HG02870 (cell line): Measurements from ENCODE around the gene SLC38A11.
"Not testable (repeated sequence)": the region's sequence is repeated elsewhere in the genome, so short reads cannot be mapped to it uniquely, and the experiment has no call there.

Source experiments
- ATAC-seq: cut with Tn5 transposase; IDR thresholded peaks from one replicate; pipeline ENCODE4 v1.9.1; 2021; ENCODE audit warnings: mild to moderate bottlenecking, moderate library complexity; ENCODE audit not compliant: unreplicated experiment

Gene SLC38A11

GRCh38 chr2:164881524-164881923 lies 73.8 kb downstream of the SLC38A11 start:
- ATAC-seq = no peak

DNA sequence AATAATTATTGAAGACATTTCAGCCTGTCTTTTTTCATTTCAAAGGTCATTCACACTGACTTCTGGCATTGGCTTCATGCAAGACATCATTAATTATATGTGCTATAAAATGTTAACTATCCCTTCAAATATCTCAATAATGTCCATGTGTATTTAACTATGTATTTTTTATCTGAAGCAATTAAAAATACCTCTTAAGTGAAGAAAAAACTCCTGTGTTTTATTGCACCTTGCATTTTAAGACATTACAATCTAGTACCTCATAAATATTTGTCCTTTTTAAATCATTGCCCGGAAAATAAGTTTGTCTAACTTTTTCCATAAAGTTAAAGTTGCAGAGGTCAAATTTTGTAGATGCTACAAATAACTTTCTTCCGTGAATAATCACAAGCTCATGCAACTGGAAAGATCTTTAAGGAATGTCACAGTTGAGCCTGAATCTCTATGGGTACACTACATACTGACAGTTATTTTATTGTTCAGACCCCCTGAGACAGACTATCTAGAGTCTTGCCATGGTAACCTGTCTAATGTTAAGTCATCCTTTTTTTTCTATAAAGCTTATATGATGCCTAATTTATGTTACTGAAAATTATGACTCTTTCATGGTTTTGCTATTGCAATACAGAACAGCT lies 75.3 kb downstream of the SLC38A11 start:
- ATAC-seq = no peak

DNA sequence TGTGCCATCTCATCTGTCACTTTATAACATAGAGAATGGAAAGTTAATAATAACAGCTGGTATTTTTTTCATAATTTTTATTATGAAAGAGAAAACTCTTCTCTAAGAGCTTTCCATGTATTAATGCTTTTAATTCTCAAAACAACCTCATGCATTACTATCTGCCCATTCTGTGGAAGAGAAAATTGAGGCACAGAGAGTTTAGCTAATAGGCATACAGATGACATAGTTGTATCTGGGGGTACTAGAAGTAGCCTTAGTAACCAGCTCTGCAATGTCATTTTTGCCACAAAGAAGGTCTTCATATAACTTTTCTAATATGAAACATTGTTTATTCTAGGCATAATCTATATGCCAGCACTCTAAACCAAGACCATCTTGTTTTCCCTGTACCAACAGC lies 77.4 kb downstream of the SLC38A11 start:
- no peak for ATAC-seq

GRCh38 chr2:164877169-164877568 lies 78.2 kb downstream of the SLC38A11 start:
- no peak for ATAC-seq

DNA sequence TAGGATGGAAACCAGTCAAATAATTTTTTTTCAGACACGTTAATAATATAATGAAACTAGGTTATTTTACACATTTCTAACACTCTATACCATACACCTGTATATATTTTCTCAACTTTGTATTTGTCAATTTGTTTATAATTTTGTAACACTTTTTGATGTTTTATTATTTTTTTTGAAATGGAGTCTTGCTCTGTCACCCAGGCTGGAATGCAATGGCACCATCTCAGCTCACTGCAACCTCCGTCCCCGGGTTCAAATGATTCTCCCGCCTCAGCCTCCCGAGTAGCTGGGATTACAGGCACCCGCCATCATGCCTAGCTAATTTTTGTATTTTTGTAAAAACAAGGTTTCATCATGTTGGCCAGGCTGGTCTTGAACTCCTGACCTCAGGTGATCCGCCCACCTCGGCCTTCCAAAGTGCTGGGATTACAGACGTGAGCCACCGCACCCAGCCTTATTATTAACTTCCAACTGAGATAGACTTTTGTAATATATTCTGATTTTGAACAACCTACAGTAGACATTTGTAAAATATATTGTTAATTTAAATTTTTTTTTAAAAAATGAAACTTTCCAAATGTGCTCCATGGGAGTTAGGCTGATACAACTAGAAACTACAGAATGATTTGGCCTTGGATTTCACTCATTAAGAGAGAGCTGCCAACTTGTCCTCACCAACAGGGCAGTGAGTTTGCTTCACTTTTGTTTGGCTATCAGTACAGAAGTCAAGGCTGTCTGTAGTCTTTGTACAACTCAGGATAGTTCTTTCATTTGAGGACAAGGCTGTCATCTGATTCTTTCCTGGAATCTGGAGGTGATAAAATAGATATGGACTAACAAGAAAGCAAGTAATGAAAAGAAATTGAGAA lies 79.8 kb downstream of the SLC38A11 start:
- no peak for ATAC-seq

DNA sequence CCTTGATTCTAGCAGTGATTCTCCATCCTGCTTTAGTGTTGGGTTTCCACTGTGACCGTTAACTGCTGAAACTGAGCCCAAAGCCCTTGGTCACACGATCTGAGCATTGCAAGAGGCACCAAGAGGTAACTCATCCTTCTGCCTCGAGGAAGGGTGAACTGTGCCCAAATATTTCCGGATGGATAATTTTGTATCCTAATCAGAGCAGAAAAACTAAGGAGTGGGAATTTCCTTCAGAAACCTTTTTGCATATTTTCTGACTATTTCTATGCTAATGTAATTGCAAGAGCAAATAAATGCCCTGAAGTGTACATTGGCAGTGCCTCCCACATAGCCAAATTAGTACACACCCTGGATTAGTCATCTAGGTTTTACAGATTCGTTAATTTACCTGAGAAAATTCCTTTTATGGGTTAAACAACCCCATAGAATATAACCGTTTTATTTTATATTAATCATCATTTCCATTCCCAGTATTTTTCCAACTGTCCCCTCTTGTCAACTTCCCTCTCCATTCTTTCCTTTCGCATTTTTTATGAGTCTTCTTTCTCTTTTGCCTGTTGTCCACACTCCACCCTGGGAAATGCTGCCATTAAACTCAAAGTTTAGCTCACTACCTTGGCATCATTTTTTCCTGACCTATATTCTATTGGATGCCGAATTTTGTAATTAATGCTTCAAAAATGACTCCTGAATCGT lies 82.0 kb downstream of the SLC38A11 start:
- no peak for ATAC-seq

- ATAC-seq = no peak
Measured at GRCh38 chr2:164871404-164871803, 83.9 kb downstream of the SLC38A11 start.

- ATAC-seq = no peak
Measured at GRCh38 chr2:164869420-164869772, 85.9 kb downstream of the SLC38A11 start.

DNA sequence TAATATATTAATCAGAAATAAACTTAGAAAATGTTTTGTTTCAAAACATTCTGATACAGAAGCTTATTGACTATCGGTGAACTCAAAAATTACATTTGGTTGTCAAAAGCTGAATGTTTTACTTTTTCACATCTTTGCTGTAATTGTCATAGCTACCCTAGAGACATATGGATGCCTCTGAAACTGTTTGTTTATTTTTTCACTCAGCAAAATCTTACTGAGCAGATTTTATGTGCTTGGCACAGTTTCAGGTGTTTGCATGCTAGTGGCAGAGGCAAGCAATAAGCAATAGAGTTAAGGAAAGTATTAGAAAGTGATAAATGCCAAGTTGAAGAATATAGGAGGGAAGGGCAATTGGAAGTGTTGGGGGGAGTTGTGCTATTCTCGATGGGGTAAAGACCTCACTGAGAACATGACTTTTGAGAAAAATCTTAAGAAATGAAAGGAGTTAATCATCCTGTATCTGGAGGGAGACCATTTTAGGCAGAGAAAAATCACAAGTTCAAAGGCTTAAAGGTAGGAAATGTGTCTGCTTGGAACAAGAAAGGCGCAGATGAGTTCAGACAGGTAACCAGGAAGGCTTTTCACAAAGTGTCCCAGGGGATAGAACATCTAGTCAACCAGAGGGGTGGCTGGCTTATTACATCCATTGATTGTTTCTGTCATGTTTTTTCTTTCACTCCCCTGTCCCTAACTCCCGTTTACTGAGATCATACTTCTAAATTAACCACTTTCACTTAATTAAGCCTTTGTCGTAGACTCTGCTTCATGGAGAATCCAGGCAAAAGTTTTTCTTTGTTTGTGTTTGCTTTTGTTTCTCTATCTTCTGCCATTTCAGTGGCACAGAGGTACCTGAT lies 86.5 kb downstream of the SLC38A11 start:
- ATAC-seq = no peak

- no peak for ATAC-seq
Measured at GRCh38 chr2:164867779-164868397, 87.4 kb downstream of the SLC38A11 start.

DNA sequence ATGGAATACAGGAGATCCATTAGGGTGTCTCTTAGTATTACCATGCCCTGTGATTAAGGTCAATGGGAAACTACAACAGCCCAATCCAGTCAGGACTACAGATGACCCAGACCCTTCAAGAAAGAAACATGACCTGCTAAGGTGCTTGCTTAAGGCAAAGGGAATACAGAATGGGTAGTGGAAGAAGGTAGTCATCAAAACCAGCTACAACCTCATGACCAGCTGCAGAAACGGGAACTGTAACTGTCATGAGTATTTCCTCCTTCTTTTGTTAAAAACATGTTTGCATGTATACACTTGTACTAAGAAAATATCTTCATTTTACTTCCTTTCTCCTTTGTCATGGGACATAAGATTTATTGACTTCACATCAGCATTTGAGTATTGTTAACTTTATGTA lies 88.9 kb downstream of the SLC38A11 start:
- not testable (repeated sequence) for ATAC-seq

DNA sequence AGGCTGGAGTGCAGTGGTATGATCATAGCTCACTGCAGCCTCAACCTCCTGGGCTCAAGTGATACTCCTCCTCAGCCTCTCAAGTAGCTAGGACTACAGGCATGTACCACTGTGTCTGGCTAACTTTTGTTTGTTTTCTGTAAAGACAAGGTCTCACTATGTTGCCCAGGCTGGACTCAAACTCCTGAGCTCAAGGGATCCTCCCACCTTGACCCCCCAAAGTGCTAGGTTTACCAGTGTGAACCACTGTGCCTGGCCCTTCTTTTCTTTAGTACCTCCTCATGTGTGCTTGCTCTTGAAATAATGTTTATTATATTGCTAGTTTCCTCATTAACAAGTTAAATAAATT lies 94.7 kb downstream of the SLC38A11 start:
- ATAC-seq = no peak

GRCh38 chr2:164859906-164860693 lies 95.2 kb downstream of the SLC38A11 start:
- not testable (repeated sequence) for ATAC-seq

- no peak for ATAC-seq
Measured at GRCh38 chr2:164859251-164859818, 96.0 kb downstream of the SLC38A11 start.

GRCh38 chr2:164852086-164852485 lies 103.2 kb downstream of the SLC38A11 start:
- no peak for ATAC-seq

DNA sequence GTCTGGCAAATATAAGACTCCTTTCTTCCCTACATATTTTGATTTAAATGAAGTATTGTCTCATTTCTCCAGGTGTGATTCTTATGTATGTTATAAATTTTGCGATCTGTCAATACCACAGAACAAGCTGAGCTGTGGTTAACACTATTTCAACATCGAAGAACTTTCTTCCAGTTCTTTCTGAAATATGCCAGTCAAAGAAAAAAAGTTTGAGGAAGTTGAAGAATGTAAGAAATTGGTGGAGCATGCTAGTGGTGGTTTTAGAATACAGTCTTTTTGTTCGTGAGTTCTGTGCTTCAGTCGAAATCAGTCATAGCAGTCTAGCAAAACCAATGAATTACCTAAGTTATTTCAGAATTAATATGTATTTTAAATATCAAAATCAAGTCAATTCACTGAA lies 105.1 kb downstream of the SLC38A11 start:
- no peak for ATAC-seq

DNA sequence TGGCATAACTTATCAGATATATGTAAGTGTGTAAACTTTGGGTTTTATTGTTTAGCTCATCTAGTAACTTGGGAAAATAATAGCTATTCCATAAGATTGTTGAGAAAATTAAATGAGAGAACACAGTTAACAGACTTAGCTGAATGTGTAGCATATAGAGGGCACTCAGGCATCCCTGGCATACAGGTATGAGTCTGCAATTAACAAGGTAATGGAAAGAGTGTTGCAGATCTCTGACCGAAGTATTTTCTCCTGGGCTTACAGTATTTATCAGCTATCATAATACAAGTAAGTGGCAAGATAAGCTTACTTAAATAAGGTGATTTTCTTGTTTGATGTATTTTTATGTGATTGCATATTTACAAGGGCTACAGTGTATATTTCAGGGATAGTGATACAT lies 105.8 kb downstream of the SLC38A11 start:
- no peak for ATAC-seq

GRCh38 chr2:164847981-164848741 lies 107.2 kb downstream of the SLC38A11 start:
- ATAC-seq = no peak

DNA sequence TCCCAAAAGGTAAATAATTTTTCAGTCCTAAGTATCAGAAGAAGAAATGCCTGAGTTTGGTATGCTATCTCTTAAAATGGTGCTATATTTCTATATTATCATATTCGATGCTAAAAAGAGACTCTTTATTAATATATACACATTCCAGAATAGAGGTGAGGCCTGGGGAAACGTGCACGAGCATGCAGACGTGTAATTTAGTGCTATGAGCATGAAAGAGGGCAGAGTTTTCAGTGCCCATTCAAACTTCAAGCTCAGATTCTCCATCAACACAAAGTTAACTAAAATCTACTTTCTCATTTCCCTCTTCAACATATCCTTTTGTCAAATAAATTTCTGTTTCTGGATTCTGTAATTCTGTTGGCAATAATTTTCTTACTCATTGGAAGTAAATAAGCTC lies 108.0 kb downstream of the SLC38A11 start:
- no peak for ATAC-seq
